ENCODE results near the gene SESN1.

SESN1 gene

DNA sequence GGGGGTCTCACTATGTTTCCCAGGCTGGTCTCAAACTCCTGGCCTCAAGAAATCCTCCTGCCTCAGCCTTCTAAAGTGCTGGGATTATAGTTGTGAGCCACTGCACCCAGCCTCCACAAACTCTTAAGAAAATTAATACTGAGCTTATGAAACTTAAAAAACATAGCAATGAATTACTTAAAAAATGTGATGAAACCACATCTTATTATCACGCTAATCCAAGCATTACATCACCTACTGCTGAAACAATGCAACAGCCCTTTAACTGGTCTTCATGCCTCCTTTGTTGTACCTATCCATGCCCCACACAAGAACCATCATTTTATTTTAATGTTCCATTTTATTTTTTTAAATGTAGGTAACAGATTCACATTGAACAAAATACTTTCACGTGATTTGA, 24.9 kb downstream of the SESN1 start:
- Histone ChIP-seq H4K91ac (ENCODE audit: low read depth, low read length, poor library complexity) (no peak overlapping the region), H3K4me3 (ENCODE audit: low read length in 2 of 2) (no peak overlapping the region), H2BK120ac (ENCODE audit: low read depth, low read length) (no peak overlapping the region), H3K27me3 (ENCODE audit: control insufficient read depth in 3 of 3, insufficient read depth in 3 of 3, low read depth in 1 of 3, low read length in 3 of 3) (peaks cover 0 to under 1% (median 0%) of the 10 kb centered on the region in 3 experiments), H2BK5ac (ENCODE audit: low read length) (no peak overlapping the region), H2AFZ (ENCODE audit: low read length) (no peak overlapping the region), H3K23ac (ENCODE audit: low read depth, low read length, poor library complexity) (no peak overlapping the region), H3K14ac (ENCODE audit: low read length) (no peak overlapping the region), H3K27ac (replicated peaks; ENCODE audit: low read length) (no peak overlapping the region), H2BK12ac (ENCODE audit: low read length) (no peak overlapping the region), H3K36me3 (replicated peaks in 1 of 2; ENCODE audit: control insufficient read depth in 2 of 2, insufficient read depth in 2 of 2, low read length in 2 of 2) (no peaks in the 10 kb centered on the region), H3K4me2 (ENCODE audit: insufficient read depth, low read length, poor library complexity, severe bottlenecking) (no peak overlapping the region), H2AK5ac (ENCODE audit: low read depth, low read length) (no peak overlapping the region), H3K9ac (ENCODE audit: low read depth, low read length, poor library complexity) (no peak overlapping the region), H3K4me1 (ENCODE audit: control insufficient read depth in 2 of 2, insufficient read depth in 1 of 2, low read depth in 1 of 2, low read length in 2 of 2) (peaks cover 0 to 2% of the 10 kb centered on the region in 2 donors), H3K18ac (ENCODE audit: low read length) (no peak overlapping the region), H2BK15ac (ENCODE audit: low read length) (no peak overlapping the region), H3K79me1 (ENCODE audit: low read depth, low read length) (no peaks in the 10 kb centered on the region), H3K9me3 (replicated peaks in 1 of 2; ENCODE audit: control insufficient read depth in 2 of 2, insufficient read depth in 1 of 2, low read depth in 1 of 2, low read length in 2 of 2) (no peaks in the 10 kb centered on the region), H4K8ac (ENCODE audit: low read depth, low read length) (no peak overlapping the region), H3K4ac (ENCODE audit: low read length) (no peak overlapping the region)
- no peak for DNase-seq (ENCODE audit: low spot score)
- WGBS, 2 donors (ENCODE audit: extremely low coverage in 2 of 2, insufficient read length in 2 of 2, insufficient replicate concordance in 1 of 2), result no CpG with 5 or more reads among the region's 2 CpGs

GRCh38 chr6:109062767-109063352, 31.8 kb downstream of the SESN1 start:
- no CpG with 5 or more reads among the region's 4 CpGs for WGBS, 2 donors (ENCODE audit: extremely low coverage in 2 of 2, insufficient read length in 2 of 2, insufficient replicate concordance in 1 of 2)
- Histone ChIP-seq H4K91ac (ENCODE audit: low read depth, low read length, poor library complexity) (no peak overlapping the region), H2AK5ac (ENCODE audit: low read depth, low read length) (no peak overlapping the region), H2BK12ac (ENCODE audit: low read length) (no peak overlapping the region), H3K14ac (ENCODE audit: low read length) (no peak overlapping the region), H2BK15ac (ENCODE audit: low read length) (no peak overlapping the region), H3K36me3 (replicated peaks in 1 of 2; ENCODE audit: control insufficient read depth in 2 of 2, insufficient read depth in 2 of 2, low read length in 2 of 2) (no peaks in the 10 kb centered on the region), H3K23ac (ENCODE audit: low read depth, low read length, poor library complexity) (no peak overlapping the region), H3K18ac (ENCODE audit: low read length) (no peak overlapping the region), H3K9ac (ENCODE audit: low read depth, low read length, poor library complexity) (no peak overlapping the region), H2BK5ac (ENCODE audit: low read length) (no peak overlapping the region), H3K4me1 (ENCODE audit: control insufficient read depth in 2 of 2, insufficient read depth in 1 of 2, low read depth in 1 of 2, low read length in 2 of 2) (peaks cover 2 to 13% of the 10 kb centered on the region in 2 donors), H3K27me3 (ENCODE audit: control insufficient read depth in 3 of 3, insufficient read depth in 3 of 3, low read depth in 1 of 3, low read length in 3 of 3) (no peaks in the 10 kb centered on the region), H3K4me3 (ENCODE audit: low read length in 2 of 2) (no peak overlapping the region), H2BK120ac (ENCODE audit: low read depth, low read length) (no peak overlapping the region), H3K4me2 (ENCODE audit: insufficient read depth, low read length, poor library complexity, severe bottlenecking) (no peak overlapping the region), H4K8ac (ENCODE audit: low read depth, low read length) (no peak overlapping the region), H3K27ac (replicated peaks; ENCODE audit: low read length) (no peak overlapping the region), H3K79me1 (ENCODE audit: low read depth, low read length) (no peaks in the 10 kb centered on the region), H3K4ac (ENCODE audit: low read length) (no peak overlapping the region), H2AFZ (ENCODE audit: low read length) (no peak overlapping the region), H3K9me3 (replicated peaks in 1 of 2; ENCODE audit: control insufficient read depth in 2 of 2, insufficient read depth in 1 of 2, low read depth in 1 of 2, low read length in 2 of 2) (no peaks in the 10 kb centered on the region)
- DNase-seq (ENCODE audit: low spot score), result no peak

- H2BK120ac ChIP-seq (ENCODE audit: low read depth, low read length), result no peak overlapping the region
- no peak for DNase-seq (ENCODE audit: low spot score)
- H3K27ac ChIP-seq (replicated peaks; ENCODE audit: low read length), result no peak overlapping the region
- H4K91ac ChIP-seq (ENCODE audit: low read depth, low read length, poor library complexity), result no peak overlapping the region
- H2BK15ac ChIP-seq (ENCODE audit: low read length), result no peak overlapping the region
- H4K8ac ChIP-seq (ENCODE audit: low read depth, low read length), result no peak overlapping the region
- peaks cover 2 to 13% of the 10 kb centered on the region in 2 donors for H3K4me1 ChIP-seq (ENCODE audit: control insufficient read depth in 2 of 2, insufficient read depth in 1 of 2, low read depth in 1 of 2, low read length in 2 of 2)
- H3K4ac ChIP-seq (ENCODE audit: low read length), result no peak overlapping the region
- H2BK5ac ChIP-seq (ENCODE audit: low read length), result no peak overlapping the region
- H3K4me2 ChIP-seq (ENCODE audit: insufficient read depth, low read length, poor library complexity, severe bottlenecking), result no peak overlapping the region
- H3K79me1 ChIP-seq (ENCODE audit: low read depth, low read length), result no peaks in the 10 kb centered on the region
- H3K27me3 ChIP-seq (ENCODE audit: control insufficient read depth in 3 of 3, insufficient read depth in 3 of 3, low read depth in 1 of 3, low read length in 3 of 3), result no peaks in the 10 kb centered on the region
- H3K9ac ChIP-seq (ENCODE audit: low read depth, low read length, poor library complexity), result no peak overlapping the region
- no peak overlapping the region for H2AFZ ChIP-seq (ENCODE audit: low read length)
- no peak overlapping the region for H2BK12ac ChIP-seq (ENCODE audit: low read length)
- H2AK5ac ChIP-seq (ENCODE audit: low read depth, low read length), result no peak overlapping the region
- no peak overlapping the region for H3K14ac ChIP-seq (ENCODE audit: low read length)
- no peaks in the 10 kb centered on the region for H3K36me3 ChIP-seq (replicated peaks in 1 of 2; ENCODE audit: control insufficient read depth in 2 of 2, insufficient read depth in 2 of 2, low read length in 2 of 2)
- H3K9me3 ChIP-seq (replicated peaks in 1 of 2; ENCODE audit: control insufficient read depth in 2 of 2, insufficient read depth in 1 of 2, low read depth in 1 of 2, low read length in 2 of 2), result no peaks in the 10 kb centered on the region
- WGBS, 2 donors (ENCODE audit: extremely low coverage in 2 of 2, insufficient read length in 2 of 2, insufficient replicate concordance in 1 of 2), result no CpG with 5 or more reads among the region's 5 CpGs
- no peak overlapping the region for H3K4me3 ChIP-seq (ENCODE audit: low read length in 2 of 2)
- H3K23ac ChIP-seq (ENCODE audit: low read depth, low read length, poor library complexity), result no peak overlapping the region
- no peak overlapping the region for H3K18ac ChIP-seq (ENCODE audit: low read length)
These were observed 32.4 kb downstream of the SESN1 start for GRCh38 chr6:109062216-109062615.

DNA sequence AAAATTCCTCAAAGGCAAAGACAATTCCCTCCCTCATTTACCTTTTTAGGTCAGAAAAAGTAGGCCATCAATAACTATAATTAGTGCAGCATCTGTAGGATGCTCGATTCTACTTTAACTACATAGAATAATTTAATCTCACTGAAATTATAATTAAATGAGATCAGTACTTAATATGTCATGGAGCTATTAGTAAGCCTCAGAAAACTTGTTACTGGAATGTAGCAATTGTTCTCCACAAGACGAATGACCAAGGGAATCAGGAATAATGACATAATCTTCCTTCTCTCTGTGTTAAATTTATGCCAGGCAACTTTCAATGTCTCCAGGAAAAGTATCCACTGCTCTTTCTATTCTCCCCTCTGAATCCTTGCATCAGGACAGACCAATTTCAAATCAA, 34.1 kb downstream of the SESN1 start:
- DNase-seq (ENCODE audit: low spot score), result no peak
- no peak overlapping the region for H3K18ac ChIP-seq (ENCODE audit: low read length)

More for the DNA sequence above, 34.1 kb downstream of the SESN1 start:
- Histone ChIP-seq H3K23ac (ENCODE audit: low read depth, low read length, poor library complexity) (no peak overlapping the region), H2BK5ac (ENCODE audit: low read length) (no peak overlapping the region), H3K36me3 (replicated peaks in 1 of 2; ENCODE audit: control insufficient read depth in 2 of 2, insufficient read depth in 2 of 2, low read length in 2 of 2) (no peaks in the 10 kb centered on the region), H2BK15ac (ENCODE audit: low read length) (no peak overlapping the region), H3K4me1 (ENCODE audit: control insufficient read depth in 2 of 2, insufficient read depth in 1 of 2, low read depth in 1 of 2, low read length in 2 of 2) (peaks cover 0 to 13% of the 10 kb centered on the region in 2 donors), H3K14ac (ENCODE audit: low read length) (no peak overlapping the region), H3K27me3 (ENCODE audit: control insufficient read depth in 3 of 3, insufficient read depth in 3 of 3, low read depth in 1 of 3, low read length in 3 of 3) (no peaks in the 10 kb centered on the region), H3K4me2 (ENCODE audit: insufficient read depth, low read length, poor library complexity, severe bottlenecking) (no peak overlapping the region), H3K4me3 (ENCODE audit: low read length in 2 of 2) (no peak overlapping the region), H3K27ac (replicated peaks; ENCODE audit: low read length) (no peak overlapping the region), H4K91ac (ENCODE audit: low read depth, low read length, poor library complexity) (no peak overlapping the region), H3K79me1 (ENCODE audit: low read depth, low read length) (no peaks in the 10 kb centered on the region), H2AK5ac (ENCODE audit: low read depth, low read length) (no peak overlapping the region), H3K9me3 (replicated peaks in 1 of 2; ENCODE audit: control insufficient read depth in 2 of 2, insufficient read depth in 1 of 2, low read depth in 1 of 2, low read length in 2 of 2) (no peaks in the 10 kb centered on the region), H2BK120ac (ENCODE audit: low read depth, low read length) (no peak overlapping the region), H3K9ac (ENCODE audit: low read depth, low read length, poor library complexity) (no peak overlapping the region), H3K4ac (ENCODE audit: low read length) (no peak overlapping the region), H2AFZ (ENCODE audit: low read length) (no peak overlapping the region), H2BK12ac (ENCODE audit: low read length) (no peak overlapping the region), H4K8ac (ENCODE audit: low read depth, low read length) (no peak overlapping the region)
- no CpG with 5 or more reads among the region's 2 CpGs for whole genome bisulfite sequencing, 2 donors (ENCODE audit: extremely low coverage in 2 of 2, insufficient read length in 2 of 2, insufficient replicate concordance in 1 of 2)
